Epithelial cell of esophagus (primary cell): ENCODE measurements around the gene DYNAP.

Experiments used
- DNase-seq: peaks from one replicate; pipeline ENCODE4 v3.0.0; 2010; ENCODE audit warnings: low read depth
- H3K4me3 ChIP-seq: 2 replicates; pipeline ENCODE4 v1.5.1; 2011; ENCODE audit warnings: mild to moderate bottlenecking, low read length, control low read depth
- CTCF ChIP-seq: IDR thresholded peaks from 2 replicates; pipeline ENCODE4 v1.5.1; 2011; ENCODE audit warnings: low read depth, mild to moderate bottlenecking, low read length, control low read depth, inconsistent platforms; ENCODE audit not compliant: insufficient read depth; ENCODE audit errors: missing control alignments

DYNAP gene, protein sequence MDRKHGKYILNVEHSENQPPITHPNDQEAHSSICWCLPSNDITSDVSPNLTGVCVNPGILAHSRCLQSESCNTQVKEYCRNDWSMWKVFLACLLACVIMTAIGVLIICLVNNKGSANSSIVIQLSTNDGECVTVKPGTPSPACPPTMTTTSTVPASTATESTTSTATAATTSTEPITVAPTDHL

GRCh38 chr18:54590945-54591344 is at the start of gene DYNAP:
DYNAP (plus strand) TSS chr18:54591245; CDS start chr18:54591283, 38 bp downstream.
- no peak for DNase-seq
- H3K4me3 ChIP-seq, result no peak within 1 kb of the TSS
- TF ChIP-seq CTCF, result no peak

DNA sequence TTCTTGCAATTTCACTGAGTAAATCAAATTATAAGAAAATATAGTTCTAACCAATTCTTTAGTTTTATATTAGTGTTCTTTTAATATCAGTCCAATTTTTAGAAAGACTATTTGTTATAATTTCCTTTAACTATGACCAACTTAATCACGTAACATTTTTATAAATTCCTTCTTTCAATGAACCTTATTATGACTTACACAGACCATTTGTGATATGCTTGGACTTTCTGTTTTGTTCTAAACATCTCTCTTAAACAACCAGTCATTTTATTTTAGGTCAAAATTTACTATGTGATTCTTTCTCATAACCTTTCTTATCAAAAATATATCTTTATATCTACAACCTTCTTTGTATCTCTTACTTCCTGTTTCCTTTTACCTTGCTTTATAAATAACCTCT is 39.5 kb upstream of the DYNAP start:
- no peak for DNase-seq
- H3K4me3 ChIP-seq, result no peak overlapping the region
- no peak for TF ChIP-seq CTCF

- no peak for TF ChIP-seq CTCF
- no peak for DNase-seq
- H3K4me3 ChIP-seq, result no peak overlapping the region
Measured at GRCh38 chr18:54555286-54555685, 35.8 kb upstream of the DYNAP start.

DNA sequence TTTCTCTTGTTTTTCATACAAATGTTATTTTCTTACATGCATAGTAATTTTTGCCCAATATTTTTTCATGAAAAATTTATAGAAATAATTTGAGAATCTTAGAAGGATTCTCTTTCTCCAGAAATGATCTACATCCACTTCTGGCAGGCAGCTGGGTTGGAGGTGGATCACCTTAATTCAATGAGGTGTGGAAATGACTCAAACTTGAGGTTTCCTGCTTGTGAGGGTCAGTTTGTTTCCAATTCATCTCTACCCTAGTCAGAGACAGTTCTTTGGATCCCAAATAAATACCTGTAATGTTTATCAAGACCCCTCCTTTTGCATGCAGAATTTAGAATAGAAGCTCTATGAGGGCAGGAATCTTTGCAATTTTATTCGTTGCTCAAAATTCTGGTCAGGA is 35.0 kb upstream of the DYNAP start:
- no peak for TF ChIP-seq CTCF
- no peak for DNase-seq
- H3K4me3 ChIP-seq, result no peak overlapping the region

GRCh38 chr18:54557958-54558357 is 33.1 kb upstream of the DYNAP start:
- no peak overlapping the region for H3K4me3 ChIP-seq
- DNase-seq, result no peak
- TF ChIP-seq CTCF, result no peak

DNA sequence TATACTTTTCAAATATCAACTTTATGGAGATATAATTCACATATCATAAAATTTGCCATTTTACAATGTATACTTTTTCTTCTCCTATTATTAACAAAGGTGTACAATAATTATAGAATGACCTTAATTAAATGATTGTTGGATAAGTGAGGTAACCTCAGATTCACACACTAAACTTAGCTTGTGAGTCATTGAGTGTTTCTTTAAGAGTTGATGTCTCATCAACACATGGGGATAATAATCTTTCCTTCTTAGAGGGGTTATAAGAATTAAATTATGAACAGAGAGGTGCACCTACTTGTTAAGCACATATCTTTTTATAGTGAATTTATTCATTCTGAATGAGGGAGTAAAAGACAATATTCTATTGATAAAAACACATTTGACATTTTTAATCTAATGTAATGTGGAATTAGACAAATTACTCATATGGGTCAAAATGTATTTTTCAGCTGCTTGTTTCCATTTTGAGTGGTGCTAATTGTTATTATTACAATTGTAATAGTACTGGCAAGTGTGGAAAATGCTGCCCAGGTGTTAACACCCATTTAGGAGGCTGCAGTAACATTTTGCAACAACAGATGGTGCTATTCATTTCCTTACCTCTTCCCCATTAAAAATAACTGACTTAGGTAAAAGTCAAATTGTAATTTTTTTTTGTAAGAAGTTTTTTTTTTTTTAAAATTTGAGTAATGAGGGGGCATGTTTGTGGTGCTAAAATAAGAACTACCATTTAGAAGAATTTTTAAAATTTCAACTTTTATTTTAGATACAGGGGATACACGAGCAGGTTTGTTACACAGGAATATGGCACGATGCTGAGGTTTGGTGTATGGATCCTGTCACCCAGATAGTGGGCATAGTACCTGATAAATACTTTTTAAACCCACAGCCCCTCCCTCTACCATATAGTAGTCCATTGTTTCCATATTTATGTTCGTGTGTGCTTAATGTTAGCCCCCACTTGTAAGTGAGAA is 32.1 kb upstream of the DYNAP start:
- DNase-seq, result peak; percentile 51
- TF ChIP-seq CTCF, result peak; percentile 85
- H3K4me3 ChIP-seq, result no peak overlapping the region
